Measurements from ENCODE around the gene WDR46. TPM values are rescaled to one million over a fixed set of nuclear protein-coding genes. Genes with fewer than 3 reads are reported as not detected.
A peak's percentile ranks its signal among the peaks of the same experiment; 100 is the strongest.
"Not testable (repeated sequence)": the region's sequence is repeated elsewhere in the genome, so short reads cannot be mapped to it uniquely, and the experiment has no call there.

WDR46 gene
- total RNA-seq, 4 donors from 2014 or later = 25.0 to 87.2 (median 55.8) TPM

GRCh38 chr6:33277663-33278391, 11.2 kb downstream of the WDR46 start:
- peak overlapping the region; percentile 44 to 80 (median 63) for H3K4me3 ChIP-seq
- no peaks in the 10 kb centered on the region for H3K27me3 ChIP-seq
- peak; percentile 37 for DNase-seq
- H3K4me1 ChIP-seq = peaks cover 29 to 56% (median 48%) of the 10 kb centered on the region in 4 donors
- TF ChIP-seq EP300 (IDR thresholded peaks at IDR 0.05; ENCODE audit: low read depth) = no peak
- TF ChIP-seq POLR2A (IDR thresholded peaks at IDR 0.05) = no peak
- no peak for TF ChIP-seq POLR2AphosphoS5 (IDR thresholded peaks at IDR 0.05)
- TF ChIP-seq CTCF (IDR thresholded peaks at IDR 0.05) = no peak
- intact Hi-C loops (cut with DNase I; ENCODE audit: low total_unique reads) = no loop called here
- H3K9me3 ChIP-seq = no peaks in the 10 kb centered on the region
- peak overlapping the region; percentile 91 to 98 (median 94) for H3K27ac ChIP-seq
- in situ Hi-C loops (cut with MboI; ENCODE audit: low pct_ligation_motif_present in 1 of 4, low pct_unique_long_range_greater_than_20kb in 1 of 4, low sequenced_read_pairs in 3 of 4) = no loop called here
- no peaks in the 10 kb centered on the region for H3K36me3 ChIP-seq
- 41% methylated on average over 27 of the region's 39 CpGs; no CpG with 5 or more reads in 1 of the 2 donors for WGBS, 2 donors (ENCODE audit: low coverage in 1 of 2)

GRCh38 chr6:33276864-33277662, 12.0 kb downstream of the WDR46 start, which contains the start of gene B3GALT4:
Gene B3GALT4 (plus strand): TSS chr6:33277123. CDS start chr6:33277420, 297 bp downstream.
- H3K4me3 ChIP-seq = peak within 1 kb of the TSS; percentile 44 to 80 (median 63)
- no peaks in the 10 kb centered on the region for H3K9me3 ChIP-seq
- intact Hi-C loops (cut with DNase I; ENCODE audit: low total_unique reads) = no loop called here
- peaks cover 33 to 61% (median 54%) of the 10 kb centered on the region in 4 donors for H3K4me1 ChIP-seq
- DNase-seq = peak; percentile 93
- peak; percentile 38 to 73 (median 52) for TF ChIP-seq CTCF (IDR thresholded peaks at IDR 0.05)
- peak; percentile 45 to 91 (median 89) for TF ChIP-seq POLR2AphosphoS5 (IDR thresholded peaks at IDR 0.05)
- no peak for TF ChIP-seq EP300 (IDR thresholded peaks at IDR 0.05; ENCODE audit: low read depth)
- TF ChIP-seq POLR2A (IDR thresholded peaks at IDR 0.05) = peak; percentile 81
- peak within 1 kb of the TSS; percentile 91 to 98 (median 94) for H3K27ac ChIP-seq
- in situ Hi-C loops (cut with MboI; ENCODE audit: low pct_ligation_motif_present in 1 of 4, low pct_unique_long_range_greater_than_20kb in 1 of 4, low sequenced_read_pairs in 3 of 4) = no loop called here
- no peaks in the 10 kb centered on the region for H3K27me3 ChIP-seq
- no peaks in the 10 kb centered on the region for H3K36me3 ChIP-seq
- 1% methylated on average over 55 of the region's 80 CpGs; no CpG with 5 or more reads in 1 of the 2 donors for WGBS, 2 donors (ENCODE audit: low coverage in 1 of 2)

- Histone ChIP-seq H3K27ac (peak overlapping the region; percentile 91 to 98 (median 94)), H3K36me3 (no peaks in the 10 kb centered on the region), H3K4me3 (peak overlapping the region; percentile 44 to 80 (median 63)), H3K9me3 (no peaks in the 10 kb centered on the region), H3K4me1 (peaks cover 33 to 61% (median 54%) of the 10 kb centered on the region in 4 donors), H3K27me3 (no peaks in the 10 kb centered on the region)
- TF ChIP-seq POLR2A (IDR thresholded peaks at IDR 0.05) (no peak), CTCF (IDR thresholded peaks at IDR 0.05) (no peak), POLR2AphosphoS5 (IDR thresholded peaks at IDR 0.05) (no peak), EP300 (IDR thresholded peaks at IDR 0.05; ENCODE audit: low read depth) (no peak)
- no peak for DNase-seq
- intact Hi-C loops (cut with DNase I; ENCODE audit: low total_unique reads) (no loop called here), in situ Hi-C loops (cut with MboI; ENCODE audit: low pct_ligation_motif_present in 1 of 4, low pct_unique_long_range_greater_than_20kb in 1 of 4, low sequenced_read_pairs in 3 of 4) (no loop called here)
Observed at GRCh38 chr6:33276581-33276863, 12.5 kb downstream of the WDR46 start.

GRCh38 chr6:33275795-33276580, 13.1 kb downstream of the WDR46 start:
- Histone ChIP-seq H3K4me1 (peaks cover 33 to 62% (median 55%) of the 10 kb centered on the region in 4 donors), H3K4me3 (peak overlapping the region in 2 of 4 donors; percentile 62 to 80), H3K27ac (peak overlapping the region; percentile 91 to 98 (median 94))
- H3K9me3 ChIP-seq; intact Hi-C loops (cut with DNase I; ENCODE audit: low total_unique reads); H3K27me3 ChIP-seq; DNase-seq; in situ Hi-C loops (cut with MboI; ENCODE audit: low pct_ligation_motif_present in 1 of 4, low pct_unique_long_range_greater_than_20kb in 1 of 4, low sequenced_read_pairs in 3 of 4); H3K36me3 ChIP-seq: not testable (repeated sequence)
- 59 to 68% methylated on average over 5 to 16 of the region's 16 CpGs for WGBS, 2 donors (ENCODE audit: low coverage in 1 of 2)
